ENCODE results near the gene PITPNM3.

The PITPNM3 gene

DNA sequence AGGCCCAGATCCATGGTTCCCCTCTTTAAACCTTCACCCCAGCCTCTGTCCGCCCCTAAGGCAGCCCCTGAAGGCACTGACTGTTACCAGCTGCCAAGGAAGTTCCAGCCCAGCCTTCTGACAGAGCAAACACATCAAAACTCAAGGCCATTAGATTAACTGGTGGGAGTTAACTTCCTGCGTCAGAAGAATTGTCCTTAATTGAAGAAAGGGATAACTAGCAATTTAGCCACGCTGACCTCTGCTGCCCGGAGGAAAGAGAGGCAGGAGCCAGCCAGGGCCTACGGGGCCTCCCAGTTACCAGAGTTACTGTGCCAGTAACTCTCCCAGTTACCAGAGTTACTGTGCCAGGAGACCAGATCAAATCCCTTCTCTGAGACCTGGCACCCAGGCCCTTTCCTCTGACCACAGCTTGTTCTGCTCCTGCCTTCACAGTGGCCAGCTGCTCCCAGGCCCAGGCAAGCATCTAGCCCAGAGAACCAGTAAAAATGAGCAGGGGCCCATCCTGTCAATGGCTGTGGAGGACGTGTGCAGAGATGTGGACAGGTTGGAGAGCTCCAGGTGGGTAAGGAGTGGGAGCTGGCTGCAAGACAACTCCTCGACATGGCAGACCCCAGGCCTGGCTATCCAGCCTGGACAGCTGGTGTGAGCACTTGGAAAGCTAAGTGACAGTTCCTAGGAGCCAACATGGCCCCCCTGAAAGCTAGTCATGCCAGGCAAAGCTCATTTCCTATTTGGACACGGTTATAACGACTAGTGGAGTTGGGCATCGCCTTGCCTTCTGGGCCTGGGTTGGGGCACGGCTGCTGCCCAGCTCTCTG, 2.8 kb upstream of the PITPNM3 start:
- H3K4me1 ChIP-seq (ENCODE audit: control insufficient read depth, low read depth, low read length) = peaks cover 9% of the 10 kb centered on the region
- no peak overlapping the region for H3K4me3 ChIP-seq (ENCODE audit: low read length)
- H3K27me3 ChIP-seq (ENCODE audit: control insufficient read depth, insufficient read depth, low read length) = peaks cover 40% of the 10 kb centered on the region
- H3K9me3 ChIP-seq (ENCODE audit: control insufficient read depth, low read depth, low read length) = no peaks in the 10 kb centered on the region
- no peak overlapping the region for H3K27ac ChIP-seq (ENCODE audit: low read length)
- no peaks in the 10 kb centered on the region for H3K36me3 ChIP-seq (ENCODE audit: control insufficient read depth, low read depth, low read length)
- no peak overlapping the region for H3K9ac ChIP-seq (ENCODE audit: low read length)

DNA sequence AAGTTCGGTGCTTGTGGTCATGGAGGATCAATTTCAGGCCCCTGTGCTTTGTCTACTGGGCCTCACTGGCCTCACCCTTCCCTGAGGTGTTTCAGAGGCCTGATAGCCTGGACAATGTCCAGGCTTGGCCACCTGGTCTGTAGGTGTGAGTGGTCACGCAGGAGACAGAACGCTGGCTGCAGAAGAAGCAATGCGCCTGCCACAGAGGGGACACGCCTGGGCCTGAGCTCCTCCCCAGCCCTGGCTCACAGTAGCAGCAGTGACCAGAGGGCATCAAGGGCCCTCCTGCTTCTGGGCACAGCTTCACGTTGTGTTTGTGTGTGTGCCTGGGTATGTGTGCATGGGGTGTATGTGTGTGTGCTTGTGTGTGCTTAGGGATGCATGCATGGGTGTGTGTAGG, 1.9 kb upstream of the PITPNM3 start:
- H3K9me3 ChIP-seq (ENCODE audit: control insufficient read depth, low read depth, low read length) = no peaks in the 10 kb centered on the region
- H3K36me3 ChIP-seq (ENCODE audit: control insufficient read depth, low read depth, low read length) = no peaks in the 10 kb centered on the region
- H3K27ac ChIP-seq (ENCODE audit: low read length) = no peak overlapping the region
- H3K9ac ChIP-seq (ENCODE audit: low read length) = no peak overlapping the region
- peaks cover 9% of the 10 kb centered on the region for H3K4me1 ChIP-seq (ENCODE audit: control insufficient read depth, low read depth, low read length)
- H3K27me3 ChIP-seq (ENCODE audit: control insufficient read depth, insufficient read depth, low read length) = peaks cover 49% of the 10 kb centered on the region
- H3K4me3 ChIP-seq (ENCODE audit: low read length) = no peak overlapping the region

DNA sequence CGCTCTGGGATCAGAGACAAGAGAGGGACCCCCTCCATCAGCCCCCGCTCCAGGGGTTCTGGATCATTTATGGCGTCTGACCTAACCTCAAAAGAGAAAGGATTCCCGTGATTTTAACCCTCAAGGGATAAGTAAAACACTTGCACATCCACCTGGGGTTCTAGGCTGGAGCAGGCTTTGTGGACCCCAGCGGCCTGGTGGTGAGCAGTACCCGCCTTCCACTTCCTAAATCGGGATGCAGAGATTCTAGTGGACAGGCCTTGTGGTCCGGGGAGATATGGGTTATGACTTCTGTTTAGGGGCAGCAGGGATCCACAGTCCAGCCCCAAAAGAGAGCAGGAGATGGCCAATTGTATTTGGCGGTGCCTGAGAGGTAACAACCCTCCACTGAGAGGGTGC, 684 bp upstream of the PITPNM3 start:
- no peaks in the 10 kb centered on the region for H3K36me3 ChIP-seq (ENCODE audit: control insufficient read depth, low read depth, low read length)
- H3K9me3 ChIP-seq (ENCODE audit: control insufficient read depth, low read depth, low read length) = no peaks in the 10 kb centered on the region
- no peak overlapping the region for H3K9ac ChIP-seq (ENCODE audit: low read length)
- peak overlapping the region; percentile 66 for H3K4me3 ChIP-seq (ENCODE audit: low read length)
- peaks cover 9% of the 10 kb centered on the region for H3K4me1 ChIP-seq (ENCODE audit: control insufficient read depth, low read depth, low read length)
- peaks cover 50% of the 10 kb centered on the region for H3K27me3 ChIP-seq (ENCODE audit: control insufficient read depth, insufficient read depth, low read length)
- H3K27ac ChIP-seq (ENCODE audit: low read length) = no peak overlapping the region

DNA sequence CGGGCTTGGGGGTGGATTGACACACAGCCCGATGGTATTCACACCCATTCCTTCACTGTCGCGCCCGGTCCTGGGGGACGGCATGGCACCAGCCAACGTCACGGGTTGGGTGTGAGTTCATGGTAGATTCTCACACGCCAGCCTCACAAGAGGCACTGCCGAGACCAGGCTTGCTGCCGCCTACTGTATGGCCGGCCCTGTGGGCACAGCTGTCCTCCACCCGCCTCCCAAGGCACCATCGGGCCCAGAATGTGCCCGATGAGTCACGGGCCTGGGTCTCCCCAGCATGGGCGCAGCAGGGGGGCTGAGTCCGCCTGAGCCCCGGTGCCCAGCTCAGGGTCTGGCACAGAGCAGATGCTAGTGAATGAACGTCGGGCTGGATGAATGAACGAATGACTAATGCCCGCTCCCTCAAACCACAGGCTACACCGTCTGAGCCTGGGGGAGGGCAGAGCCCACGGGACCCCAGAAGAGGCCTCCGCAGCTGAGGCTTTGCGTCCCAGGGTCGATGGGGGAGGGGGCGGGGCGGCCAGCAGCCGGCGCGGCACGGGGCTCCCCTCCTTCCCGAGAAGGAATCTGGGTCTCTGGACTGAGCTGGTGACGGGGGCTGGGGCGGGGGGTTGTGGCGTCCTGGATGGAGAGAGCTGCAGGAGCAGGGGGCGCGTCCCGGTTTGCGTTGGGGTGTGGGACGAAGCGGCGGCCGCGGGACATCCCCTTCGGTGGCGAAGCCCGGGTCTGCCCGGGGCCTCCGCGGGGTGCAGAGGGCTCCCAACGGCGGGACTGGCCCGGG, 829 bp downstream of the PITPNM3 start:
- H3K27ac ChIP-seq (ENCODE audit: low read length) = no peak overlapping the region
- H3K9ac ChIP-seq (ENCODE audit: low read length) = no peak overlapping the region
- peaks cover 9% of the 10 kb centered on the region for H3K4me1 ChIP-seq (ENCODE audit: control insufficient read depth, low read depth, low read length)
- H3K9me3 ChIP-seq (ENCODE audit: control insufficient read depth, low read depth, low read length) = no peaks in the 10 kb centered on the region
- H3K4me3 ChIP-seq (ENCODE audit: low read length) = peak overlapping the region; percentile 70
- no peaks in the 10 kb centered on the region for H3K36me3 ChIP-seq (ENCODE audit: control insufficient read depth, low read depth, low read length)
- peaks cover 50% of the 10 kb centered on the region for H3K27me3 ChIP-seq (ENCODE audit: control insufficient read depth, insufficient read depth, low read length)

DNA sequence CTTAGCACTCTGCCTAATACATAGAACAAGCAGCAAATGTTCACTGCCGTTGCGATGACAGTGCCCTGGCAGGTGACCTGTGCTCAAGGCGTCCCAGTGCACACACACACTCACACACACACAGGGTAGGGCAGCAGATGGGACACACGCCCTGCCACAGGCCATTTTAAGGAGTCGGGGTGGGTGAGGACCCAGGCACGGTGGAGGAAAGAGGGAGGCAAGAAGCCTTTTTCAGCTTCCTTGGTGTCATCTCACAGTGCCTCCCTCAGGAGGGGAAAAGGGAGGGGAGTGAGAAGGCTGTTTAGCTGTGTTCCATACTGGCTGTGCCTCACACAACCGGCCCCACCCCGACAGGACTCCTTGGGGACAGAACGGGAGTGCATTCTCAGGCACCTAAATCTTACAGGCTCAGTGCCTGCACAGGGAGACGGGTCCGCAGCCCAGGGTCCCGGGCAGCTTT, 1.5 kb downstream of the PITPNM3 start:
- peaks cover 9% of the 10 kb centered on the region for H3K4me1 ChIP-seq (ENCODE audit: control insufficient read depth, low read depth, low read length)
- no peaks in the 10 kb centered on the region for H3K9me3 ChIP-seq (ENCODE audit: control insufficient read depth, low read depth, low read length)
- H3K27me3 ChIP-seq (ENCODE audit: control insufficient read depth, insufficient read depth, low read length) = peaks cover 50% of the 10 kb centered on the region
- no peak overlapping the region for H3K27ac ChIP-seq (ENCODE audit: low read length)
- H3K4me3 ChIP-seq (ENCODE audit: low read length) = peak overlapping the region; percentile 70
- no peak overlapping the region for H3K9ac ChIP-seq (ENCODE audit: low read length)
- H3K36me3 ChIP-seq (ENCODE audit: control insufficient read depth, low read depth, low read length) = no peaks in the 10 kb centered on the region

DNA sequence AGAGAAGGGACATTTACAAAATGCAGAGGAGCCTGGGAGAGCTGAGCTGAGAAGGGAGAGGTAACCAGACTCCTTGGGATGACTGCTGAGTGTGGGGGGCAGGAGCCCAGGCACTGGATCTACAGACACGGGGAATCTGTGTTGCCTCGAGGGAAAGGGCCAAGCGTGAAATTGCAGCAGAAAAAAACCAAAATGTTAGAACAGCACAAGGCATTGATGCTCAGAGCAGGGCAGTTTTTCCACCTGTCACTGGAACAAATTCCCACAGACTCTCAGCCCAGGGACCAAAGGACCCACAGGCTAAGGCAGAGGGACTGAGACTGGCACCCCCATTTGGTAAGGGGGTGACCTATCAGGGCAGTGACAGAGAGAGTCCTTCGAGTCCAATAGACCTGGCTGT, 2.0 kb downstream of the PITPNM3 start:
- H3K4me3 ChIP-seq (ENCODE audit: low read length) = no peak overlapping the region
- no peaks in the 10 kb centered on the region for H3K36me3 ChIP-seq (ENCODE audit: control insufficient read depth, low read depth, low read length)
- peaks cover 50% of the 10 kb centered on the region for H3K27me3 ChIP-seq (ENCODE audit: control insufficient read depth, insufficient read depth, low read length)
- no peaks in the 10 kb centered on the region for H3K9me3 ChIP-seq (ENCODE audit: control insufficient read depth, low read depth, low read length)
- no peak overlapping the region for H3K27ac ChIP-seq (ENCODE audit: low read length)
- no peak overlapping the region for H3K9ac ChIP-seq (ENCODE audit: low read length)
- H3K4me1 ChIP-seq (ENCODE audit: control insufficient read depth, low read depth, low read length) = peaks cover 9% of the 10 kb centered on the region

DNA sequence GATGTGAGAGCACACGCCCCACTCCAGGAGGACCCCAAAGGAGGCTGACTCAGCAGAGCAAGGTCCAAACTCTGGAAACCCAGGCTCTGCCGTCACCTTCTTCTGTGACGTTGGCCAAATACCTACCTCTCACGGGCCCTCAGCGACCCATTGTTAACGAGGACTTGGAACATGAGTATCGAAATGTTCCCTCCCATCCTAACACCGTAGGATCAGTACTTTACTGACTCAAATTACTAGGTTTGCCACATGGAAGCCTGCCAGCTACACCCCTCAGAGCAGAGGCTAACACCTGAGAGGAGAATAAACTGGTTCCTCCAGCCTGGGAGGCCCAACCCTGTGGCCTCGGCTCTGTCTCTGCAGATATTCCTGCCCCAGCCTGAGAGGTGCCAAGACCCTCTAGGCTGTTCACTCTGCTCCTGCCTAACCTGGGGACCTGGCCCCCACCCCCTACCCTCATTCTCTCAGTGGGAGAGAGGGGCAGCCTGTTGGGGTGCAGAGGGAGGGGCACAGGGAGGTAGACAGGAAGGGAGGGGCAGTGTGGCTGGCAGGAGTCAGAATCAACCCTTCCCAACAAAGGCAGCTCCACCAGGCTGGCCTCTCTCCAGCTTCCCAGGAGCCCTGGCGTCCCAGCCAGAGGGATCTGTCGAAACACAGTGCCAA, 4.4 kb downstream of the PITPNM3 start:
- H3K27me3 ChIP-seq (ENCODE audit: control insufficient read depth, insufficient read depth, low read length) = peaks cover 33% of the 10 kb centered on the region
- no peak overlapping the region for H3K27ac ChIP-seq (ENCODE audit: low read length)
- H3K4me3 ChIP-seq (ENCODE audit: low read length) = no peak overlapping the region
- no peaks in the 10 kb centered on the region for H3K9me3 ChIP-seq (ENCODE audit: control insufficient read depth, low read depth, low read length)
- H3K4me1 ChIP-seq (ENCODE audit: control insufficient read depth, low read depth, low read length) = peaks cover 7% of the 10 kb centered on the region
- no peaks in the 10 kb centered on the region for H3K36me3 ChIP-seq (ENCODE audit: control insufficient read depth, low read depth, low read length)
- no peak overlapping the region for H3K9ac ChIP-seq (ENCODE audit: low read length)

DNA sequence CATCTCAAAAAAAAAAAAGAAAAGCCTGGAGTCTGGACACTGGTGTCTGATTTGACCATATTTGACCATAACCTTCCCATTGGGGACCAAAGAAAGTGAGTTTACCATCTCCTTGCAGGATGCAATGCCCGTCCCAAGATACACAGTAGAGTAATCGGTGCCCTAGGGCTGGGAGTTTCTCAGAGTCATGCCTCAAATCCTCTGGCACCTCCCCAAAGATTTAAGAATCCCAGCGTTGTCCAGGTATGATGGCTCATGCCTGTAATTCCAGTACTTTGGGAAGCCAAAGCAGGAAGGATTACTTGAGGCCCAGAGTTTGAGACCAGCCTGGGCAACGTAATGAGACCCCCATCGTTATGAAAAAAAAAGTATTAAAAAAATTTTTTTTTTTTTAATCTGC, 5.0 kb downstream of the PITPNM3 start:
- H3K4me1 ChIP-seq (ENCODE audit: control insufficient read depth, low read depth, low read length) = peaks cover 5% of the 10 kb centered on the region
- H3K36me3 ChIP-seq (ENCODE audit: control insufficient read depth, low read depth, low read length) = no peaks in the 10 kb centered on the region
- peaks cover 28% of the 10 kb centered on the region for H3K27me3 ChIP-seq (ENCODE audit: control insufficient read depth, insufficient read depth, low read length)
- no peaks in the 10 kb centered on the region for H3K9me3 ChIP-seq (ENCODE audit: control insufficient read depth, low read depth, low read length)
- no peak overlapping the region for H3K27ac ChIP-seq (ENCODE audit: low read length)
- no peak overlapping the region for H3K4me3 ChIP-seq (ENCODE audit: low read length)
- H3K9ac ChIP-seq (ENCODE audit: low read length) = no peak overlapping the region

DNA sequence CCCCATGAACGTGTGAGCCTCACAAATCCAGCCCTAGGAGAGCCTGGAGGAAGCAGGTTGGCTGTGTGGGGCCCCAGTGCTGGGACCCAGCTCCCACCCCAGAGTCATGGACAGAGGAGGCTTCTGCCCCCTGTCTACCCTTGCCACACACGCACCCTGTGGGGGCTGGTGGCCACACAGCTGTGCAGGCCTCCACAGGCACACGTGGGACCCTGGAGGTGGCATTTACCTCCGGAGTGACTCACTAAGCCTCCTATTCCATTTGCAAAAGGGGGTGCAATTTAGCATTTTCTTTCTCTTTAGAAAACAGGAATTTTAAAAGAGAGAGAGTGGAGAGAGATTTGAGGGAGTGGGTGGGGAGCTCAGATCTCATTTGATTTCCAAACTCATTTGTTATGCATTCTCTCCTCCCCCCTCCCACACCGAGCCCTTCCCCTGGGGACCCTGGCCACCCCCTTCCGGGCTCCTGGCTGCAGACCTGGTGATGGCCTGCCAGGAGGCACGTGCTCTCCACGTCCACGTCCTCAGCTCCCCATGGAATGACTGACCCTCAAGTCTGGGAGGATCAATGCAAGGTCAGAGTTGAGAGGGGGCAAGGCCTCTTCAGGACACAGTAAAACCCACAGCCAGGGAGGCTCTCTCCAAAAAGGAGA, 6.8 kb downstream of the PITPNM3 start:
- no peaks in the 10 kb centered on the region for H3K36me3 ChIP-seq (ENCODE audit: control insufficient read depth, low read depth, low read length)
- no peak overlapping the region for H3K9ac ChIP-seq (ENCODE audit: low read length)
- no peak overlapping the region for H3K4me3 ChIP-seq (ENCODE audit: low read length)
- H3K27ac ChIP-seq (ENCODE audit: low read length) = no peak overlapping the region
- peaks cover 13% of the 10 kb centered on the region for H3K27me3 ChIP-seq (ENCODE audit: control insufficient read depth, insufficient read depth, low read length)
- peaks cover 2% of the 10 kb centered on the region for H3K4me1 ChIP-seq (ENCODE audit: control insufficient read depth, low read depth, low read length)
- no peaks in the 10 kb centered on the region for H3K9me3 ChIP-seq (ENCODE audit: control insufficient read depth, low read depth, low read length)

DNA sequence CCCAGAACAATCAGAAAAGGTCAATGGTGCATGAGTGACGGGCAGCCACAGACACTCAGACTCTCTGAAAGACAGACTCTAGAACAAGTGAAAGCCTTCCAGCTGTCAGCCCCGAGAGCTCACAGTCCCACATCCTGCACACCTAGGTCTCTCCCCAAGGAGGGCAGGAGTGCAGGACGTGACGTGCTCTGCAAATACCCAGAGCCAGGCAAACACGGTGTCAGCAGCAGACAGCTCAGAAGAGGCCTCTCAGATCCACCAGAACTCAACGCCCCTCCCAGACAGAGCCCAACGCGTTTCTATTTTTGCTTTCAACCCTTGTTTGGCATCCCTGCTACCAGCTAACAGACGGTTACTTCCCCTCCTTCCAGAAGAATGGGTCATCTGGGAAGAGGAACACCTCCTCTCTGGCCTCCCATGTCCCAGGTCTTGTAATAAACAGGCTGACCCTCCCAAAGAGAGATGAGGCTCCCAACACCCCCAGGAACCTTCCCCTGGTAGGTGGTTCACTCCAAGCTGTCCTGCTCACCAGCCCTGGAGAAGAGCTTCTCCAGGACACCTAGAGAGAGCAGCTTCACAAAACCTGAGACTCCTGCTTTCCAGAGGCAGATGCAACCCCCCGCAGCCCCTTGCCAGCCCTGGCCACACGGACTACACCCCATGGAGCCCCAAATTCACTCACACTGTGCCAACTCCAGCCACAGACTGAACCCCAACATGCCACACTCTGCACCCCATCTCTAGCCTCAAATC, 7.6 kb downstream of the PITPNM3 start:
- Histone ChIP-seq H3K9ac (ENCODE audit: low read length) (no peak overlapping the region), H3K4me1 (ENCODE audit: control insufficient read depth, low read depth, low read length) (no peaks in the 10 kb centered on the region), H3K27ac (ENCODE audit: low read length) (no peak overlapping the region), H3K36me3 (ENCODE audit: control insufficient read depth, low read depth, low read length) (no peaks in the 10 kb centered on the region), H3K4me3 (ENCODE audit: low read length) (no peak overlapping the region), H3K9me3 (ENCODE audit: control insufficient read depth, low read depth, low read length) (no peaks in the 10 kb centered on the region), H3K27me3 (ENCODE audit: control insufficient read depth, insufficient read depth, low read length) (peaks cover 6% of the 10 kb centered on the region)
